ENCODE data around the gene RBM10.

The RBM10 gene

DNA sequence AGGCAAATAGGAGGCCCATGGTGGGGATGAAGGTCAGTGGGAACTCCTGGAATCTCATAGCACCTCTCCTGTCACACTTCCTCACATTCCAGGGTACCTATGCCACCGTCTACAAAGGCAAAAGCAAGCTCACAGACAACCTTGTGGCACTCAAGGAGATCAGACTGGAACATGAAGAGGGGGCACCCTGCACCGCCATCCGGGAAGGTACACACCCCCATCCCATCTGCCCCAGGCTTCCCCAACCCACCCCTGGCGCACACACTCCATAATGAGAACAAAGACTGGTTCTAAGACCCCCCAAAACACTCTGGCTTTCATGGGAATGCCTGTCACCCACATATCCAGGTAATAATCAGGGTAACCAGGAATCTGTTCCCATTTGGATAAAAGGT is 79.9 kb downstream of the RBM10 start:
- H3K36me3 Mint-ChIP-seq (ENCODE audit: low read depth), result peaks cover 62% of the 10 kb centered on the region
- TF ChIP-seq, protein P1, sequence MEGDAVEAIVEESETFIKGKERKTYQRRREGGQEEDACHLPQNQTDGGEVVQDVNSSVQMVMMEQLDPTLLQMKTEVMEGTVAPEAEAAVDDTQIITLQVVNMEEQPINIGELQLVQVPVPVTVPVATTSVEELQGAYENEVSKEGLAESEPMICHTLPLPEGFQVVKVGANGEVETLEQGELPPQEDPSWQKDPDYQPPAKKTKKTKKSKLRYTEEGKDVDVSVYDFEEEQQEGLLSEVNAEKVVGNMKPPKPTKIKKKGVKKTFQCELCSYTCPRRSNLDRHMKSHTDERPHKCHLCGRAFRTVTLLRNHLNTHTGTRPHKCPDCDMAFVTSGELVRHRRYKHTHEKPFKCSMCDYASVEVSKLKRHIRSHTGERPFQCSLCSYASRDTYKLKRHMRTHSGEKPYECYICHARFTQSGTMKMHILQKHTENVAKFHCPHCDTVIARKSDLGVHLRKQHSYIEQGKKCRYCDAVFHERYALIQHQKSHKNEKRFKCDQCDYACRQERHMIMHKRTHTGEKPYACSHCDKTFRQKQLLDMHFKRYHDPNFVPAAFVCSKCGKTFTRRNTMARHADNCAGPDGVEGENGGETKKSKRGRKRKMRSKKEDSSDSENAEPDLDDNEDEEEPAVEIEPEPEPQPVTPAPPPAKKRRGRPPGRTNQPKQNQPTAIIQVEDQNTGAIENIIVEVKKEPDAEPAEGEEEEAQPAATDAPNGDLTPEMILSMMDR (IDR thresholded peaks at IDR 0.05), result no peak
- no peaks in the 10 kb centered on the region for H3K27me3 Mint-ChIP-seq (ENCODE audit: low read depth, poor library complexity)
- no peak overlapping the region for H3K27ac Mint-ChIP-seq
- H3K9me3 Mint-ChIP-seq, result no peaks in the 10 kb centered on the region
- no peak for DNase-seq
- H3K4me3 Mint-ChIP-seq, result no peak overlapping the region
- H3K4me1 Mint-ChIP-seq, result peaks cover 23% of the 10 kb centered on the region

DNA sequence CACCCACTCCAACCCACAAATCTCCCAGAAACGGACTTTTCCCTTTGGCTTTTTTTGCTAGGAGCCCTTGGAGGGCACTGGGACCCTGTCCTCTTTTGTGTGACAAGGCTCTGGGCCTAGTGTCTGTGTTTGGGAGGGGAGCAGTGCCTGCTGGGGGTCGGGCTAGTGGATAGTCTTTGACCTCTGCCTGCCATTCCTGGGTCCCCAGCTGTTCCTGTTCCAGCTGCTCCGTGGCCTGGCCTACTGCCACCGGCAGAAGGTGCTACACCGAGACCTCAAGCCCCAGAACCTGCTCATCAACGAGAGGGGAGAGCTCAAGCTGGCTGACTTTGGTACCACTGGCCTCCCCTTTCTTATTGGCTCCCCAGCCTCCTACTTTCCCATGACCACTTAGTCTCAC is 81.0 kb downstream of the RBM10 start:
- TF ChIP-seq, protein P1 (IDR thresholded peaks at IDR 0.05), result no peak
- Mint-ChIP-seq H3K27ac (no peak overlapping the region), H3K36me3 (ENCODE audit: low read depth) (peaks cover 70% of the 10 kb centered on the region), H3K4me1 (peaks cover 17% of the 10 kb centered on the region), H3K27me3 (ENCODE audit: low read depth, poor library complexity) (no peaks in the 10 kb centered on the region), H3K4me3 (no peak overlapping the region), H3K9me3 (no peaks in the 10 kb centered on the region)
- no peak for DNase-seq

DNA sequence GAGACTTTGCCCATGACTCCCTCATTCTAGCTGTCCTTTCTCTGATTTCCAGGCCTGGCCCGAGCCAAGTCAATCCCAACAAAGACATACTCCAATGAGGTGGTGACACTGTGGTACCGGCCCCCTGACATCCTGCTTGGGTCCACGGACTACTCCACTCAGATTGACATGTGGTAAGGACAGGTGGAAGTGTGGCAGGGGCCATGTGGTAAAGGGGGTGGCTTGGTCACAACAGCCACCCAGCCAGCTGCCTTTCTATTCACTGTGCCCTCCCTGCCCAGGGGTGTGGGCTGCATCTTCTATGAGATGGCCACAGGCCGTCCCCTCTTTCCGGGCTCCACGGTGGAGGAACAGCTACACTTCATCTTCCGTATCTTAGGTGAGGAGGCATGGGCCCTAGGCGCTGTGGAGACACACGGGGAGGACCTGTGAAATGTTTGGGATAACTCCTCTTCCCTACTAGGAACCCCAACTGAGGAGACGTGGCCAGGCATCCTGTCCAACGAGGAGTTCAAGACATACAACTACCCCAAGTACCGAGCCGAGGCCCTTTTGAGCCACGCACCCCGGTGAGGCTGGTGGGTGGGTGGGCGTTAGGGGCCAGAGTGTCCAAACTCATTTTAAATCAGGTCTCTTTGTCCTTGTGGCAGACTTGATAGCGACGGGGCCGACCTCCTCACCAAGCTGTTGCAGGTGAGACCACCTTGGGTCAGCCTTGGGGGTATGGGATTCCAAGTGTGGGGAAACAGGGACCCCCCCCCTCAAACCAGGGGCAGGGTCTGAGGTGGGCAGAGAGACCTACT is 81.7 kb downstream of the RBM10 start:
- H3K4me1 Mint-ChIP-seq, result peaks cover 20% of the 10 kb centered on the region
- DNase-seq, result no peak
- no peaks in the 10 kb centered on the region for H3K27me3 Mint-ChIP-seq (ENCODE audit: low read depth, poor library complexity)
- no peak overlapping the region for H3K4me3 Mint-ChIP-seq
- H3K36me3 Mint-ChIP-seq (ENCODE audit: low read depth), result peaks cover 73% of the 10 kb centered on the region
- no peaks in the 10 kb centered on the region for H3K9me3 Mint-ChIP-seq
- H3K27ac Mint-ChIP-seq, result no peak overlapping the region
- TF ChIP-seq, protein P1 (IDR thresholded peaks at IDR 0.05), result no peak

DNA sequence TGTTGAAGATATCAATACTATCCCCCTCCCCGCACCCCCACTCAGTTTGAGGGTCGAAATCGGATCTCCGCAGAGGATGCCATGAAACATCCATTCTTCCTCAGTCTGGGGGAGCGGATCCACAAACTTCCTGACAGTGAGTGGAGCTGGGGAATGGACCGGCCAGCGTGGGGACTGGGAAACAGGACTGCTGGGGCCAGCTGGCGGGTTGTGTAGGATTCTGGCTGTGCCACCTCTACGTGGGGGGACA is 82.2 kb downstream of the RBM10 start:
- Mint-ChIP-seq H3K27ac (no peak overlapping the region), H3K9me3 (no peaks in the 10 kb centered on the region), H3K4me1 (peaks cover 21% of the 10 kb centered on the region), H3K4me3 (no peak overlapping the region), H3K27me3 (ENCODE audit: low read depth, poor library complexity) (no peaks in the 10 kb centered on the region), H3K36me3 (ENCODE audit: low read depth) (peaks cover 69% of the 10 kb centered on the region)
- TF ChIP-seq, protein P1 (IDR thresholded peaks at IDR 0.05), result no peak
- no peak for DNase-seq

DNA sequence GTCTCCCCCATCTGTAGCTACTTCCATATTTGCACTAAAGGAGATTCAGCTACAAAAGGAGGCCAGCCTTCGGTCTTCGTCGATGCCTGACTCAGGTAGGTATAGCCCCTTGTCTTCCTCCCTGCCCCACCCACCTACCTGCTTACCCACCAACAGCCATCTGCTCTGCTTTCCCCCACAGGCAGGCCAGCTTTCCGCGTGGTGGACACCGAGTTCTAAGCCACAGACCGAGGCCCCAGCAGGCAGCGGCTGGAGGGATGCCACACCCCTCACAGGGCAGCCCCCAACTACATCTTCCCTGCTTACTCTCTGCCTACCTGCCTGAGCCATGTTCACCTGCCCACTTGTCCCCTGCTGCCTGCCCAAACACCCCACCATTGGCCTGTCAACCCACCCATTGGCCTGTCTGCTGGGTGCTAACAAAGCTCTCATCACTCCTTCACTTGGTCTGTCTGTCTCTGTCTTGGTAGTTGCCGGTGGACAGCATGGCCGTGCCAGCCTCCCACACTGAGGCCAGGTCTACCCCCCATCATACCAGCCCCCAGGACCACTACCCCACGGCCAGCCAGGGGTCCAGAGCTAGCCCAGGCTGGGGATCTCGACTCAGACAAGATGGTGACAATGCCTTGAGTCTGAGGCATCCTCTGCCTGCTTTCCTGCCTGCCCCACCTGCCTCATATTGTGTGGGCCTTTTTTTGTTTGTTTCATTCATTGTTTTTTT is 83.7 kb downstream of the RBM10 start:
- Mint-ChIP-seq H3K36me3 (ENCODE audit: low read depth) (peaks cover 57% of the 10 kb centered on the region), H3K27me3 (ENCODE audit: low read depth, poor library complexity) (no peaks in the 10 kb centered on the region), H3K9me3 (no peaks in the 10 kb centered on the region), H3K27ac (peak overlapping the region; percentile 76), H3K4me3 (no peak overlapping the region), H3K4me1 (peaks cover 27% of the 10 kb centered on the region)
- no peak for DNase-seq
- TF ChIP-seq, protein P1 (IDR thresholded peaks at IDR 0.05), result no peak

DNA sequence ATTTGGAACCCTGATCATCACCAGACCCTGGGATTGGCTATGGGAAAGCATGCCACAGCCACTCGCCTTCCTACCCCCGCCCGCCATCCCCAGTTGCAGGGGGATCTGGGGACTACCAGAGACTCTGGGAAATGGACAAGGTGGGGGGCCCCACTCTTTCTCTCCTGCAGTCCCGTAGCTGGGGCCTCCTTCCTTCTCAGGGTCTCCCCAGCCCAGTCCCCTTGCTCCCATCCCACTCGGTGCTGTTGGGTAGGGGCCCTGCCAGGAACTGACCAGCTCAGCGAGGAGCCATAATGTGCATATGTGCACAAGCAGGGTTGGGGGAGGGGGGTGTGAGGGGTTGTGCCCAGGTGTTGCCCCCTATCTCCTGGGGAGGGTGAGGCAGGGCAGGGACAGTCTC is 84.4 kb downstream of the RBM10 start:
- Mint-ChIP-seq H3K27me3 (ENCODE audit: low read depth, poor library complexity) (no peaks in the 10 kb centered on the region), H3K27ac (no peak overlapping the region), H3K4me3 (no peak overlapping the region), H3K36me3 (ENCODE audit: low read depth) (peaks cover 55% of the 10 kb centered on the region), H3K4me1 (peaks cover 33% of the 10 kb centered on the region), H3K9me3 (no peaks in the 10 kb centered on the region)
- DNase-seq, result no peak
- TF ChIP-seq, protein P1 (IDR thresholded peaks at IDR 0.05), result no peak
